Measurements from ENCODE around the gene FAM131B. TPM values are rescaled to one million over a fixed set of nuclear protein-coding genes. Genes with fewer than 3 reads are reported as not detected.

FAM131B gene
- total RNA-seq, 1 experiment from 2014 or later: 17.3 TPM

GRCh38 chr7:143351060-143351459 lies 11.5 kb downstream of the FAM131B start:
- no peak overlapping the region for H3K18ac ChIP-seq (ENCODE audit: insufficient read length, low read depth, low read length)
- H3K4me1 Mint-ChIP-seq: peaks cover 20 to 23% of the 10 kb centered on the region in 2 experiments
- H3K4me1 ChIP-seq (ENCODE audit: insufficient read depth, low read length): no peaks in the 10 kb centered on the region
- no peak overlapping the region for H3K4ac ChIP-seq (ENCODE audit: low read depth, low read length)
- no peak overlapping the region for H4K91ac ChIP-seq (ENCODE audit: insufficient read length, low read depth, low read length)
- no peak overlapping the region for H3K4me3 Mint-ChIP-seq
- H3K56ac ChIP-seq (ENCODE audit: insufficient read length, low read depth, low read length): no peak overlapping the region
- H2AK5ac ChIP-seq (ENCODE audit: insufficient read length, low read length): no peak overlapping the region
- no peak overlapping the region for H2BK5ac ChIP-seq (ENCODE audit: insufficient read length, low read length)
- no peaks in the 10 kb centered on the region for H3K79me2 ChIP-seq (ENCODE audit: insufficient read depth, low read length)
- H3K14ac ChIP-seq (ENCODE audit: insufficient read depth, low read length): no peak overlapping the region; the same call in 1 of the 2 replicates
- H3K9ac ChIP-seq (ENCODE audit: extremely low read depth, insufficient read length, low read length): no peak overlapping the region
- no peak overlapping the region for H2BK15ac ChIP-seq (ENCODE audit: low read depth, low read length)
- H3K27ac Mint-ChIP-seq: no peak overlapping the region
- no peak overlapping the region for H2BK120ac ChIP-seq (ENCODE audit: low read depth, low read length, poor library complexity, severe bottlenecking)
- no peaks in the 10 kb centered on the region for H3K79me1 ChIP-seq (ENCODE audit: insufficient read depth, low read depth, low read length, poor library complexity, severe bottlenecking)
- H2BK12ac ChIP-seq (ENCODE audit: insufficient read length, low read depth, low read length): no peak overlapping the region
- no CpG with 5 or more reads among the region's 5 CpGs for WGBS (ENCODE audit: extremely low coverage, insufficient read length, low lambda C conversion rate)
- H4K8ac ChIP-seq (replicated peaks; ENCODE audit: insufficient read length, low read depth, low read length): no peak overlapping the region
- H3K9me3 Mint-ChIP-seq: no peaks in the 10 kb centered on the region
- peaks cover 10 to 25% (median 14%) of the 10 kb centered on the region in 3 experiments for H3K36me3 Mint-ChIP-seq (ENCODE audit: insufficient read depth in 1 of 3, low read depth in 3 of 3)
- no peak overlapping the region for H3K23ac ChIP-seq (ENCODE audit: insufficient read length, low read depth, low read length)
- H3K27me3 Mint-ChIP-seq (ENCODE audit: low read depth): peaks cover 18% of the 10 kb centered on the region
- no peak overlapping the region for H3T11ph ChIP-seq (ENCODE audit: low read length)
- no peak overlapping the region for H2AFZ ChIP-seq (ENCODE audit: low read length)
- H3K27ac ChIP-seq (ENCODE audit: insufficient read length, low read depth, low read length): no peak overlapping the region
- H3K4me2 ChIP-seq (ENCODE audit: insufficient read depth, insufficient read length, low read length): no peak overlapping the region
- no peak overlapping the region for H4K5ac ChIP-seq (ENCODE audit: insufficient read length, low read depth, low read length)
- no peak overlapping the region for H2BK20ac ChIP-seq (ENCODE audit: low read depth, low read length, poor library complexity, severe bottlenecking)
- no peak for DNase-seq
- H3K23me2 ChIP-seq (ENCODE audit: insufficient read length, low read depth, low read length, poor library complexity, severe bottlenecking): no peaks in the 10 kb centered on the region
- no peaks in the 10 kb centered on the region for H4K20me1 ChIP-seq (ENCODE audit: control insufficient read depth, insufficient read depth, insufficient read length)
- TF ChIP-seq CTCF (conservative IDR thresholded peaks at IDR 0.05): no peak
- H3K9me3 ChIP-seq (ENCODE audit: control insufficient read depth, low read depth, low read length): no peaks in the 10 kb centered on the region
- H3K27me3 ChIP-seq (ENCODE audit: insufficient read depth, low read length): no peaks in the 10 kb centered on the region
